ENCODE measurements around the gene PNMA8C. TPM values are rescaled to one million over a fixed set of nuclear protein-coding genes. Genes with fewer than 3 reads are reported as not detected.
"Not testable (repeated sequence)": the region's sequence is repeated elsewhere in the genome, so short reads cannot be mapped to it uniquely, and the experiment has no call there.

PNMA8C gene
- polyA plus RNA-seq, 4 donors = 0.09 to 0.49 TPM; not detected in 2

GRCh38 chr19:46407856-46408663 is 20.7 kb downstream of the PNMA8C start:
- Histone ChIP-seq H3K27ac (ENCODE audit: low read depth in 1 of 3, low read length in 2 of 3) (peak overlapping the region in 1 of 3 donors; percentile 79), H3K36me3 (ENCODE audit: control insufficient read depth in 3 of 3, insufficient read depth in 2 of 3, low read depth in 1 of 3, low read length in 3 of 3) (peaks cover 0 to 26% (median 0%) of the 10 kb centered on the region in 3 donors), H3K4me3 (ENCODE audit: low read depth in 1 of 3, low read length in 3 of 3) (peak overlapping the region in 1 of 3 donors; percentile 24), H3K4me1 (ENCODE audit: control insufficient read depth in 3 of 3, insufficient read depth in 2 of 3, low read depth in 1 of 3, low read length in 2 of 3) (peaks cover 0 to 61% (median 0%) of the 10 kb centered on the region in 3 donors), H3K9me3 (ENCODE audit: control insufficient read depth in 2 of 2, insufficient read depth in 1 of 2, low read depth in 1 of 2, low read length in 1 of 2) (no peaks in the 10 kb centered on the region), H3K27me3 (ENCODE audit: control insufficient read depth in 3 of 3, insufficient read depth in 3 of 3, low read length in 3 of 3) (peaks cover 0 to 23% (median 14%) of the 10 kb centered on the region in 3 donors)
- no peak for DNase-seq
- FAIRE-seq = no peak
- WGBS, 3 donors = 32 to 36% (median 32%) methylated on average over 22 to 23 of the region's 23 CpGs

GRCh38 chr19:46406976-46407375 is 21.8 kb downstream of the PNMA8C start:
- WGBS, 3 donors = 11 to 16% (median 12%) methylated on average over 6 of the region's 6 CpGs
- no peak overlapping the region for H3K27ac ChIP-seq (ENCODE audit: low read depth in 1 of 3, low read length in 2 of 3)
- peaks cover 0 to 26% (median 0%) of the 10 kb centered on the region in 3 donors for H3K36me3 ChIP-seq (ENCODE audit: control insufficient read depth in 3 of 3, insufficient read depth in 2 of 3, low read depth in 1 of 3, low read length in 3 of 3)
- H3K4me1 ChIP-seq (ENCODE audit: control insufficient read depth in 3 of 3, insufficient read depth in 2 of 3, low read depth in 1 of 3, low read length in 2 of 3) = peaks cover 0 to 67% (median 0%) of the 10 kb centered on the region in 3 donors
- H3K9me3 ChIP-seq (ENCODE audit: control insufficient read depth in 2 of 2, insufficient read depth in 1 of 2, low read depth in 1 of 2, low read length in 1 of 2) = no peaks in the 10 kb centered on the region
- FAIRE-seq (no peak), DNase-seq (no peak)
- H3K4me3 ChIP-seq (ENCODE audit: low read depth in 1 of 3, low read length in 3 of 3) = no peak overlapping the region
- peaks cover 0 to 23% (median 4%) of the 10 kb centered on the region in 3 donors for H3K27me3 ChIP-seq (ENCODE audit: control insufficient read depth in 3 of 3, insufficient read depth in 3 of 3, low read length in 3 of 3)

- Histone ChIP-seq H3K27ac (ENCODE audit: low read depth in 1 of 3, low read length in 2 of 3) (peak overlapping the region in 1 of 3 donors; percentile 95), H3K36me3 (ENCODE audit: control insufficient read depth in 3 of 3, insufficient read depth in 2 of 3, low read depth in 1 of 3, low read length in 3 of 3) (peaks cover 0 to 8% (median 0%) of the 10 kb centered on the region in 3 donors), H3K4me1 (ENCODE audit: control insufficient read depth in 3 of 3, insufficient read depth in 2 of 3, low read depth in 1 of 3, low read length in 2 of 3) (peaks cover 0 to 48% (median 0%) of the 10 kb centered on the region in 3 donors), H3K27me3 (ENCODE audit: control insufficient read depth in 3 of 3, insufficient read depth in 3 of 3, low read length in 3 of 3) (peaks cover 0 to 20% (median 0%) of the 10 kb centered on the region in 3 donors), H3K9me3 (ENCODE audit: control insufficient read depth in 2 of 2, insufficient read depth in 1 of 2, low read depth in 1 of 2, low read length in 1 of 2) (no peaks in the 10 kb centered on the region), H3K4me3 (ENCODE audit: low read depth in 1 of 3, low read length in 3 of 3) (peak overlapping the region in 2 of 3 donors; percentile 38 to 60)
- no peak for FAIRE-seq
- 8 to 14% (median 14%) methylated on average over 40 to 41 of the region's 41 CpGs for WGBS, 3 donors
- peak in 1 of 2 donors; percentile 89 for DNase-seq
Measured at GRCh38 chr19:46404753-46405468, 23.8 kb downstream of the PNMA8C start.

- H3K27ac ChIP-seq (ENCODE audit: low read depth in 1 of 3, low read length in 2 of 3) = peak overlapping the region in 1 of 3 donors; percentile 95
- DNase-seq = peak; percentile 58 to 89
- no peaks in the 10 kb centered on the region for H3K9me3 ChIP-seq (ENCODE audit: control insufficient read depth in 2 of 2, insufficient read depth in 1 of 2, low read depth in 1 of 2, low read length in 1 of 2)
- H3K4me1 ChIP-seq (ENCODE audit: control insufficient read depth in 3 of 3, insufficient read depth in 2 of 3, low read depth in 1 of 3, low read length in 2 of 3) = peaks cover 0 to 44% (median 0%) of the 10 kb centered on the region in 3 donors
- no peak for FAIRE-seq
- H3K36me3 ChIP-seq (ENCODE audit: control insufficient read depth in 3 of 3, insufficient read depth in 2 of 3, low read depth in 1 of 3, low read length in 3 of 3) = peaks cover 0 to 3% (median 0%) of the 10 kb centered on the region in 3 donors
- H3K27me3 ChIP-seq (ENCODE audit: control insufficient read depth in 3 of 3, insufficient read depth in 3 of 3, low read length in 3 of 3) = peaks cover 0 to 21% (median 0%) of the 10 kb centered on the region in 3 donors
- WGBS, 3 donors = 1 to 3% (median 2%) methylated on average over 35 to 36 of the region's 36 CpGs
- H3K4me3 ChIP-seq (ENCODE audit: low read depth in 1 of 3, low read length in 3 of 3) = peak overlapping the region in 2 of 3 donors; percentile 38 to 60
Measured at GRCh38 chr19:46404055-46404752, 24.5 kb downstream of the PNMA8C start.

GRCh38 chr19:46402725-46403124 is 26.0 kb downstream of the PNMA8C start:
- FAIRE-seq (no peak), DNase-seq (no peak)
- no peak overlapping the region for H3K27ac ChIP-seq (ENCODE audit: low read depth in 1 of 3, low read length in 2 of 3)
- H3K4me1 ChIP-seq (ENCODE audit: control insufficient read depth in 3 of 3, insufficient read depth in 2 of 3, low read depth in 1 of 3, low read length in 2 of 3) = peaks cover 0 to 33% (median 0%) of the 10 kb centered on the region in 3 donors
- H3K9me3 ChIP-seq (ENCODE audit: control insufficient read depth in 2 of 2, insufficient read depth in 1 of 2, low read depth in 1 of 2, low read length in 1 of 2) = no peaks in the 10 kb centered on the region
- no peak overlapping the region for H3K4me3 ChIP-seq (ENCODE audit: low read depth in 1 of 3, low read length in 3 of 3)
- no peaks in the 10 kb centered on the region for H3K36me3 ChIP-seq (ENCODE audit: control insufficient read depth in 3 of 3, insufficient read depth in 2 of 3, low read depth in 1 of 3, low read length in 3 of 3)
- WGBS, 3 donors = 86 to 89% (median 88%) methylated on average over 11 of the region's 11 CpGs
- peaks cover 0 to 15% (median 0%) of the 10 kb centered on the region in 3 donors for H3K27me3 ChIP-seq (ENCODE audit: control insufficient read depth in 3 of 3, insufficient read depth in 3 of 3, low read length in 3 of 3)

GRCh38 chr19:46397801-46398479 is 30.8 kb downstream of the PNMA8C start:
- peaks cover 0 to 14% (median 0%) of the 10 kb centered on the region in 3 donors for H3K36me3 ChIP-seq (ENCODE audit: control insufficient read depth in 3 of 3, insufficient read depth in 2 of 3, low read depth in 1 of 3, low read length in 3 of 3)
- H3K4me3 ChIP-seq (ENCODE audit: low read depth in 1 of 3, low read length in 3 of 3); H3K9me3 ChIP-seq (ENCODE audit: control insufficient read depth in 2 of 2, insufficient read depth in 1 of 2, low read depth in 1 of 2, low read length in 1 of 2); H3K4me1 ChIP-seq (ENCODE audit: control insufficient read depth in 3 of 3, insufficient read depth in 2 of 3, low read depth in 1 of 3, low read length in 2 of 3); H3K27ac ChIP-seq (ENCODE audit: low read depth in 1 of 3, low read length in 2 of 3); DNase-seq; FAIRE-seq; H3K27me3 ChIP-seq (ENCODE audit: control insufficient read depth in 3 of 3, insufficient read depth in 3 of 3, low read length in 3 of 3): not testable (repeated sequence)
- WGBS, 3 donors = 84 to 90% (median 89%) methylated on average over 14 of the region's 14 CpGs

- DNase-seq = no peak
- FAIRE-seq = no peak
- H3K27ac ChIP-seq (ENCODE audit: low read depth in 1 of 3, low read length in 2 of 3) = no peak overlapping the region
Measured at GRCh38 chr19:46394402-46394797, 34.3 kb downstream of the PNMA8C start.

More at GRCh38 chr19:46394402-46394797, 34.3 kb downstream of the PNMA8C start:
- Histone ChIP-seq H3K4me3 (ENCODE audit: low read depth in 1 of 3, low read length in 3 of 3) (no peak overlapping the region), H3K4me1 (ENCODE audit: control insufficient read depth in 3 of 3, insufficient read depth in 2 of 3, low read depth in 1 of 3, low read length in 2 of 3) (no peaks in the 10 kb centered on the region), H3K36me3 (ENCODE audit: control insufficient read depth in 3 of 3, insufficient read depth in 2 of 3, low read depth in 1 of 3, low read length in 3 of 3) (peaks cover 2 to 46% (median 8%) of the 10 kb centered on the region in 3 donors), H3K27me3 (ENCODE audit: control insufficient read depth in 3 of 3, insufficient read depth in 3 of 3, low read length in 3 of 3) (no peaks in the 10 kb centered on the region), H3K9me3 (ENCODE audit: control insufficient read depth in 2 of 2, insufficient read depth in 1 of 2, low read depth in 1 of 2, low read length in 1 of 2) (peaks cover 0 to 1% of the 10 kb centered on the region in 2 donors)
- WGBS, 3 donors = 85 to 89% (median 86%) methylated on average over 5 of the region's 5 CpGs

All from small intestine (tissue), 7 donors.